RWPE1 (cell line): ENCODE data around the gene CLDN15.

Source experiments
- CTCF ChIA-PET: fragments of 350-600 bp; sonication (Branson Sonifier 250); formaldehyde crosslinking; extraction: SDS; loops from one replicate; lab custom pipeline; 2021; lab: Yijun Ruan, JAX
- POLR2A ChIA-PET: fragments of 400-600 bp; formaldehyde crosslinking; extraction: SDS; loops from one replicate; lab custom pipeline; 2020; ENCODE audit warnings: antibody characterized with exemption; ENCODE audit not compliant: low non-redundant PET; lab: Yijun Ruan, JAX
- DNase-seq: peaks from one replicate; pipeline ENCODE4 v3.0.0; 2012; ENCODE audit warnings: low spot score
- H3K27ac ChIP-seq: fragments of 450-650 bp; 2 replicates; pipeline ENCODE4 v1.5.1; 2017
- CTCF ChIP-seq: fragments of 450-650 bp; conservative IDR thresholded peaks from 2 replicates; pipeline ENCODE4 v1.5.1; 2017; ENCODE audit warnings: low read depth, mild to moderate bottlenecking

Gene CLDN15

GRCh38 chr7:101245147-101245668, 7.6 kb upstream of the CLDN15 start:
- DNase-seq = peak; percentile 87
- ChIA-PET POLR2A (no interaction called here), CTCF (interaction anchor here (0.5 to 3.0 kb wide), 6 partner anchors 9 to 162 kb away, joined by 3 to 12 read pairs (median 3); no protein-coding TSS in a partner anchor)
- no peak for TF ChIP-seq CTCF
- peak overlapping the region; percentile 90 for H3K27ac ChIP-seq

- CTCF ChIA-PET = interaction anchor here (0.5 to 3.0 kb wide), 17 partner anchors 9 to 350 kb away, joined by 3 to 20 read pairs (median 4); partner anchors contain the start of genes PLOD3 and ZNHIT1
Observed at GRCh38 chr7:101244375-101245146, 7.0 kb upstream of the CLDN15 start, which contains the start of gene FIS1. Gene FIS1 (minus strand): TSS chr7:101245081. CDS start chr7:101245004, 77 bp downstream.

GRCh38 chr7:101243646-101244374, 6.2 kb upstream of the CLDN15 start:
- ChIA-PET POLR2A (interaction anchor here (0.8 to 1.0 kb wide), 4 partner anchors 26 to 354 kb away, joined by 3 to 6 read pairs (median 4); partner anchors contain the start of genes AP1S1, PLOD3, UFSP1 and ZNHIT1), CTCF (interaction anchor here (0.5 to 3.0 kb wide), 21 partner anchors 9 to 349 kb away, joined by 3 to 20 read pairs (median 4); partner anchors contain the start of genes PLOD3 and ZNHIT1)
- DNase-seq = no peak
- H3K27ac ChIP-seq = peak overlapping the region; percentile 90
- TF ChIP-seq CTCF = no peak

More at GRCh38 chr7:101244375-101245146, 7.0 kb upstream of the CLDN15 start, which contains the start of gene FIS1:
- H3K27ac ChIP-seq = peak within 1 kb of the TSS; percentile 90
- peak; percentile 98 for TF ChIP-seq CTCF
- POLR2A ChIA-PET = interaction anchor here (0.9 to 1.0 kb wide), 2 partner anchors 27 to 355 kb away, joined by 3 to 6 read pairs; partner anchors contain the start of genes PLOD3, UFSP1 and ZNHIT1
- peak; percentile 85 for DNase-seq

- DNase-seq = no peak
- TF ChIP-seq CTCF = no peak
- ChIA-PET CTCF (interaction anchor here (0.7 to 1.0 kb wide), 4 partner anchors 25 to 98 kb away, joined by 3 to 6 read pairs (median 3); partner anchors contain the start of gene PLOD3), POLR2A (interaction anchor here (0.6 kb wide), 1 partner anchor 706 kb away, joined by 5 read pairs; no protein-coding TSS in a partner anchor)
- H3K27ac ChIP-seq = peak overlapping the region; percentile 65
Observed at GRCh38 chr7:101241443-101242349, 4.1 kb upstream of the CLDN15 start.

GRCh38 chr7:101241015-101241363, 3.4 kb upstream of the CLDN15 start:
- DNase-seq = no peak
- POLR2A ChIA-PET = interaction anchor here (0.6 kb wide), 1 partner anchor 706 kb away, joined by 5 read pairs; no protein-coding TSS in a partner anchor
- no peak for TF ChIP-seq CTCF
- peak overlapping the region; percentile 65 for H3K27ac ChIP-seq
- CTCF ChIA-PET = interaction anchor here (0.7 to 1.0 kb wide), 2 partner anchors 24 to 97 kb away, joined by 3 to 6 read pairs; partner anchors contain the start of gene PLOD3
